Activated CD8-positive, alpha-beta memory T cell treated with anti-CD3 and anti-CD28 coated beads, Interleukin-2, amount 10 ng/mL, durations not matched to agents 7 days and 5 days (primary cell): ENCODE measurements around the gene GCNT1. TPM values are rescaled to one million over a fixed set of nuclear protein-coding genes. Genes with fewer than 3 reads are reported as not detected.
A peak's percentile ranks its signal among the peaks of the same experiment; 100 is the strongest.
"Not testable (repeated sequence)": the region's sequence is repeated elsewhere in the genome, so short reads cannot be mapped to it uniquely, and the experiment has no call there.

ENCODE experiments used
- ATAC-seq: fragments of 150-1000 bp; cut with Tn5 transposase; one replicate; pipeline ENCODE4 v1.10.0; 2021; ENCODE audit warnings: moderate library complexity
- CTCF ChIA-PET: fragments of 350-600 bp; sonication (Branson Sonifier 250); formaldehyde crosslinking; loops from one replicate; lab custom pipeline; 2021; ENCODE audit warnings: antibody characterized with exemption; lab: Charles Lee
- DNase-seq: peaks from one replicate; pipeline ENCODE4 v3.0.0-alpha.2; 2020
- H3K27ac Mint-ChIP-seq: one replicate; pipeline ENCODE4 v1.8.0; 2021; ENCODE audit warnings: mild to moderate bottlenecking, mixed read lengths
- H3K27me3 Mint-ChIP-seq: one replicate; pipeline ENCODE4 v1.8.0; 2021; ENCODE audit warnings: mixed read lengths
- H3K36me3 Mint-ChIP-seq: one replicate; pipeline ENCODE4 v1.8.0; 2021; ENCODE audit warnings: mild to moderate bottlenecking, mixed read lengths
- H3K4me1 Mint-ChIP-seq: one replicate; pipeline ENCODE4 v1.8.0; 2021; ENCODE audit warnings: mixed read lengths
- H3K4me3 Mint-ChIP-seq: one replicate; pipeline ENCODE4 v1.8.0; 2021; ENCODE audit warnings: mild to moderate bottlenecking, moderate library complexity, mixed read lengths
- H3K9me3 Mint-ChIP-seq: one replicate; pipeline ENCODE4 v1.8.0; 2022; ENCODE audit warnings: low read depth, mixed read lengths
- total RNA-seq, 2 experiments: library from RNA; stranded (reverse); gene quantifications; one replicate each; pipeline ENCODE4 v1.2.3, GENCODE V29; 2021

Gene GCNT1
- total RNA-seq, 2 experiments from 2014 or later, result 23.0 to 25.0 TPM

- ATAC-seq (no peak), DNase-seq (no peak)
- no peak overlapping the region for H3K27ac Mint-ChIP-seq
- no peak overlapping the region for H3K4me3 Mint-ChIP-seq
- H3K4me1 Mint-ChIP-seq, result peaks cover 13% of the 10 kb centered on the region
- CTCF ChIA-PET, result no interaction called here
- no peaks in the 10 kb centered on the region for H3K27me3 Mint-ChIP-seq
- peaks cover 2% of the 10 kb centered on the region for H3K36me3 Mint-ChIP-seq
- H3K9me3 Mint-ChIP-seq, result no peaks in the 10 kb centered on the region
These were observed 60.3 kb downstream of the GCNT1 start for GRCh38 chr9:76519075-76519835.

- DNase-seq, result no peak
- H3K4me3 Mint-ChIP-seq, result no peak overlapping the region
- H3K9me3 Mint-ChIP-seq, result no peaks in the 10 kb centered on the region
- H3K36me3 Mint-ChIP-seq, result peaks cover 2% of the 10 kb centered on the region
- no peaks in the 10 kb centered on the region for H3K27me3 Mint-ChIP-seq
- peaks cover 16% of the 10 kb centered on the region for H3K4me1 Mint-ChIP-seq
- CTCF ChIA-PET, result no interaction called here
- no peak overlapping the region for H3K27ac Mint-ChIP-seq
- no peak for ATAC-seq
These were observed 62.3 kb downstream of the GCNT1 start for GRCh38 chr9:76521244-76521681.

- Mint-ChIP-seq H3K4me3 (no peak overlapping the region), H3K27ac (no peak overlapping the region), H3K36me3 (peaks cover 2% of the 10 kb centered on the region), H3K4me1 (peaks cover 12% of the 10 kb centered on the region), H3K27me3 (no peaks in the 10 kb centered on the region), H3K9me3 (no peaks in the 10 kb centered on the region)
- CTCF ChIA-PET, result interaction anchor here (1.6 kb wide), 1 partner anchor 63 kb away, joined by 3 read pairs; the partner anchor contains the start of gene GCNT1
- ATAC-seq (no peak), DNase-seq (no peak)
These were observed 62.9 kb downstream of the GCNT1 start for GRCh38 chr9:76521906-76522305.

- H3K9me3 Mint-ChIP-seq, ATAC-seq, H3K36me3 Mint-ChIP-seq, H3K27ac Mint-ChIP-seq, H3K27me3 Mint-ChIP-seq, CTCF ChIA-PET, H3K4me1 Mint-ChIP-seq, DNase-seq, H3K4me3 Mint-ChIP-seq: not testable (repeated sequence)
These were observed 64.7 kb downstream of the GCNT1 start for GRCh38 chr9:76523617-76524200.

GRCh38 chr9:76525196-76525595 is 66.2 kb downstream of the GCNT1 start:
- ATAC-seq, result no peak
- Mint-ChIP-seq H3K36me3 (peaks cover 6% of the 10 kb centered on the region), H3K4me3 (no peak overlapping the region), H3K9me3 (no peaks in the 10 kb centered on the region), H3K4me1 (peaks cover 12% of the 10 kb centered on the region), H3K27ac (no peak overlapping the region), H3K27me3 (no peaks in the 10 kb centered on the region)
- CTCF ChIA-PET, result interaction anchor here (0.9 kb wide), 1 partner anchor 78 kb away, joined by 4 read pairs; no protein-coding TSS in a partner anchor
- no peak for DNase-seq

- Mint-ChIP-seq H3K27ac (no peak overlapping the region), H3K27me3 (no peaks in the 10 kb centered on the region), H3K4me3 (no peak overlapping the region), H3K9me3 (no peaks in the 10 kb centered on the region), H3K4me1 (peaks cover 17% of the 10 kb centered on the region), H3K36me3 (peaks cover 9% of the 10 kb centered on the region)
- DNase-seq, result no peak
- ATAC-seq, result no peak
- CTCF ChIA-PET, result interaction anchor here (1.1 to 1.3 kb wide), 2 partner anchors 9 to 137 kb away, joined by 3 read pairs; no protein-coding TSS in a partner anchor
These were observed 67.0 kb downstream of the GCNT1 start for GRCh38 chr9:76526026-76526425.

GRCh38 chr9:76528056-76528455 is 69.1 kb downstream of the GCNT1 start:
- H3K27ac Mint-ChIP-seq, result no peak overlapping the region
- no peaks in the 10 kb centered on the region for H3K27me3 Mint-ChIP-seq
- no peak overlapping the region for H3K4me3 Mint-ChIP-seq
- CTCF ChIA-PET, result no interaction called here
- H3K4me1 Mint-ChIP-seq, result peaks cover 24% of the 10 kb centered on the region
- H3K9me3 Mint-ChIP-seq, result no peaks in the 10 kb centered on the region
- peaks cover 8% of the 10 kb centered on the region for H3K36me3 Mint-ChIP-seq
- DNase-seq (no peak), ATAC-seq (no peak)

GRCh38 chr9:76528642-76529190 is 69.7 kb downstream of the GCNT1 start:
- ATAC-seq (no peak), DNase-seq (no peak)
- Mint-ChIP-seq H3K4me3 (no peak overlapping the region), H3K27me3 (no peaks in the 10 kb centered on the region), H3K4me1 (peaks cover 30% of the 10 kb centered on the region), H3K27ac (no peak overlapping the region), H3K9me3 (no peaks in the 10 kb centered on the region), H3K36me3 (peaks cover 9% of the 10 kb centered on the region)
- CTCF ChIA-PET, result no interaction called here

GRCh38 chr9:76529653-76530052 is 70.7 kb downstream of the GCNT1 start:
- H3K27ac Mint-ChIP-seq, result no peak overlapping the region
- H3K36me3 Mint-ChIP-seq, result peaks cover 9% of the 10 kb centered on the region
- no peak for ATAC-seq
- no peaks in the 10 kb centered on the region for H3K27me3 Mint-ChIP-seq
- no peak overlapping the region for H3K4me3 Mint-ChIP-seq
- CTCF ChIA-PET, result no interaction called here
- peaks cover 36% of the 10 kb centered on the region for H3K4me1 Mint-ChIP-seq
- DNase-seq, result no peak
- no peaks in the 10 kb centered on the region for H3K9me3 Mint-ChIP-seq

GRCh38 chr9:76530458-76531110 is 71.6 kb downstream of the GCNT1 start:
- peak; percentile 74 for ATAC-seq

GRCh38 chr9:76531231-76531780 is 72.3 kb downstream of the GCNT1 start:
- Mint-ChIP-seq H3K4me3 (no peak overlapping the region), H3K27ac (no peak overlapping the region), H3K4me1 (peaks cover 33% of the 10 kb centered on the region), H3K9me3 (no peaks in the 10 kb centered on the region), H3K27me3 (no peaks in the 10 kb centered on the region), H3K36me3 (peaks cover 9% of the 10 kb centered on the region)
- DNase-seq (no peak), ATAC-seq (no peak)
- CTCF ChIA-PET, result no interaction called here

More at GRCh38 chr9:76530458-76531110, 71.6 kb downstream of the GCNT1 start:
- Mint-ChIP-seq H3K9me3 (no peaks in the 10 kb centered on the region), H3K27me3 (no peaks in the 10 kb centered on the region), H3K27ac (peak overlapping the region; percentile 89), H3K4me3 (peak overlapping the region; percentile 50), H3K4me1 (peaks cover 36% of the 10 kb centered on the region), H3K36me3 (peaks cover 9% of the 10 kb centered on the region)
- CTCF ChIA-PET, result no interaction called here
- DNase-seq, result no peak

- DNase-seq, H3K27me3 Mint-ChIP-seq, H3K4me3 Mint-ChIP-seq, ATAC-seq, H3K36me3 Mint-ChIP-seq, H3K9me3 Mint-ChIP-seq: not testable (repeated sequence)
- CTCF ChIA-PET, result interaction anchor here (1.1 to 1.6 kb wide), 2 partner anchors 45 to 85 kb away, joined by 3 to 5 read pairs; no protein-coding TSS in a partner anchor
- Mint-ChIP-seq H3K4me1 (peaks cover 30% of the 10 kb centered on the region), H3K27ac (peak overlapping the region; percentile 38)
These were observed 73.9 kb downstream of the GCNT1 start for GRCh38 chr9:76532877-76533276.

- no peaks in the 10 kb centered on the region for H3K9me3 Mint-ChIP-seq
- peaks cover 9% of the 10 kb centered on the region for H3K36me3 Mint-ChIP-seq
- peaks cover 34% of the 10 kb centered on the region for H3K4me1 Mint-ChIP-seq
- DNase-seq, result no peak
- H3K27ac Mint-ChIP-seq, result peak overlapping the region; percentile 15
- CTCF ChIA-PET, result interaction anchor here (0.7 to 1.7 kb wide), 5 partner anchors 9 to 168 kb away, joined by 3 to 7 read pairs (median 5); no protein-coding TSS in a partner anchor
- no peaks in the 10 kb centered on the region for H3K27me3 Mint-ChIP-seq
- no peak overlapping the region for H3K4me3 Mint-ChIP-seq
- no peak for ATAC-seq
These were observed 75.0 kb downstream of the GCNT1 start for GRCh38 chr9:76534026-76534425.
